ENCODE results near the gene GJB6.

The GJB6 gene

DNA sequence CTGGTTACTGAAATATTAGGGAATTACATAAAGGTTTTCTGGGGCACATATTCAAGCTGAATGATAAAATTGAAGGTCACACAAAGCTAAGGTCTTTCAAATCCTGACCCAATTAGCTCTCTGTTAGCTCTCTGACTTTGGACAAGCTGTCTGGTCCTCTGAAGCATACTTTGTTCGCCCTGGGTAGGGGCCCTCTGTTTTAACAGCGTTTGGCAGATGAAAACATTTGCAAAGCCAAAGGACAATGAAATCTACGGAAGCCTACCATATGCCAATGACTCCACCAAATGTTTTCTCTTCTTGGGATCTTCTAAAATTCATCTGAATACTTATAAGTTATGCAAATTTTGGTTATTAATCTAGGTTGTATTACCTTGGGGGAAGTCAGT, 56.7 kb downstream of the GJB6 start:
- TF ChIP-seq, protein P1, sequence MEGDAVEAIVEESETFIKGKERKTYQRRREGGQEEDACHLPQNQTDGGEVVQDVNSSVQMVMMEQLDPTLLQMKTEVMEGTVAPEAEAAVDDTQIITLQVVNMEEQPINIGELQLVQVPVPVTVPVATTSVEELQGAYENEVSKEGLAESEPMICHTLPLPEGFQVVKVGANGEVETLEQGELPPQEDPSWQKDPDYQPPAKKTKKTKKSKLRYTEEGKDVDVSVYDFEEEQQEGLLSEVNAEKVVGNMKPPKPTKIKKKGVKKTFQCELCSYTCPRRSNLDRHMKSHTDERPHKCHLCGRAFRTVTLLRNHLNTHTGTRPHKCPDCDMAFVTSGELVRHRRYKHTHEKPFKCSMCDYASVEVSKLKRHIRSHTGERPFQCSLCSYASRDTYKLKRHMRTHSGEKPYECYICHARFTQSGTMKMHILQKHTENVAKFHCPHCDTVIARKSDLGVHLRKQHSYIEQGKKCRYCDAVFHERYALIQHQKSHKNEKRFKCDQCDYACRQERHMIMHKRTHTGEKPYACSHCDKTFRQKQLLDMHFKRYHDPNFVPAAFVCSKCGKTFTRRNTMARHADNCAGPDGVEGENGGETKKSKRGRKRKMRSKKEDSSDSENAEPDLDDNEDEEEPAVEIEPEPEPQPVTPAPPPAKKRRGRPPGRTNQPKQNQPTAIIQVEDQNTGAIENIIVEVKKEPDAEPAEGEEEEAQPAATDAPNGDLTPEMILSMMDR (IDR thresholded peaks at IDR 0.05; ENCODE audit: insufficient read depth, missing control alignments) = no peak
- DNase-seq (ENCODE audit: insufficient read length, low spot score) (no peak), FAIRE-seq (no peak)

DNA sequence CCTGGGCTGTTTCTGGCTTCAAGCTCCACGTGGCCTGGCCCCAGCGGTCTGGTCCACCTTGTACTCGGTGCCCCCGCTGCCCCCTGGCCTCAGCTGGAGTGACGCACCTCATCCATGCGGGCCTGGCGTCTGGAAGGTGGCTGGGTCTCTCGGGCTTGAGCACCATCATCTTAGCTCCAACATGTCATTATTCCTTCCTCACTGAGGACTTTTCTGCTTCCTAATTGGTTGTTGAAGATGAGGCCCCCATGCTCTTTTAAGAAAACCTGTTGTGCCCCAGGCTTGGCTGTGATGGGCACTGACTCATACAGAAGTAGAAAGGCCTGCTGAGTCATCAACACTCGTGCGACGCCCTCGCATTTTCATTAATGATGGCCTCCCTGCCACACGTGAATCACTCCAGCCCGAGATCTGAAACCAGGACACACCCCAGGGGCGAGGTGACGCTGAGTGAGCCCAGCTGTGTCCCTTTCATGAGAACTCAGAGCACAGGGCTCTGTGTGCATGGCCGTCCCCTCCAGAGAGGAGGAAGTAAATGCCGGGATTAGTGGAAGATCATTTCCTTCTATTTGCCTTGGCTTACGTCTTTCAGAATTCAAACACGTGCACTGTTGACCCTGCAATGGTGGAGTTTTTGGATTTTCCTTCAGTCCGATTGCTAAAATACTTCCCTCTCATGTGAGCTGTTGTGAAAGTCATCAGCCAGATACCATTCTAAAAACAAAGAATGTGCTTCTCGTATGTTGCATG, 57.3 kb downstream of the GJB6 start:
- DNase-seq (ENCODE audit: insufficient read length, low spot score) = no peak
- TF ChIP-seq, protein P1 (IDR thresholded peaks at IDR 0.05; ENCODE audit: insufficient read depth, missing control alignments) = no peak
- FAIRE-seq = no peak

DNA sequence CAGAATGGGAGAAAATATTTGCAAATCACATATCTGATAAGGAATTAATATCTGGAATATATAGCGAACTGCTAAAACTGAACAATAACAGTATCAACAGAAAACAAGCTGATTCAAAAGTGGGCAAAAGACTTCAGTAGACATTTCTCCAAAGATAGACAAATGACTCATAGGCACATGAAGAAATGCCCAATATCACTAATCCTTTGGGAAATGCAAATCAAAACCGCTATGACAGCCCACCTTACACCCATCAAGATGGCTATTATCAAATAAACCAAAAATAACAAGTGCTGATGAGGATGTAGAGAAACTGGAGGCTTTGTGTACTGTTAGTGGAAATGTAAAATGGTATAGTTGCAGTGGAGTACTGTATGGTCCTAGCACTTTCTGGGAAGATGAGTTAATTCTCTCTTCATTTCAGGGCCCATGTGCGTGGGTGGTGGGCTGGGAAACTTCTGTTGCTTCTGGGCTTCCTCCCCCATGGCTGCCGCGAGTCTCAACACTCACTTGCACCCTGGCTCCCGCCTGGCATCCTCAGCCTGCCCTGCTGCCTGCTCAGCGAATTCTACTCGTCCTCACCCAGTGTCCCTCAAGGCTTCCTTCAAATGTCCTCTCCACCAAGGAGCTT, 58.9 kb downstream of the GJB6 start:
- no peak for DNase-seq (ENCODE audit: insufficient read length, low spot score)
- no peak for FAIRE-seq
- TF ChIP-seq, protein P1 (IDR thresholded peaks at IDR 0.05; ENCODE audit: insufficient read depth, missing control alignments) = no peak
